Skeletal muscle cell (primary cell): ENCODE data around the gene CYP2J2.
"Not testable (repeated sequence)": the region's sequence is repeated elsewhere in the genome, so short reads cannot be mapped to it uniquely, and the experiment has no call there.

ENCODE experiments used
- DNase-seq: peaks from one replicate; pipeline ENCODE4 v3.0.0-alpha.2; 2010; ENCODE audit warnings: low read depth
- H3K4me3 ChIP-seq: 2 replicates; pipeline ENCODE4 v1.5.1; 2011; ENCODE audit warnings: low read depth, mild to moderate bottlenecking, control low read depth, low read length, moderate library complexity

The CYP2J2 gene, protein sequence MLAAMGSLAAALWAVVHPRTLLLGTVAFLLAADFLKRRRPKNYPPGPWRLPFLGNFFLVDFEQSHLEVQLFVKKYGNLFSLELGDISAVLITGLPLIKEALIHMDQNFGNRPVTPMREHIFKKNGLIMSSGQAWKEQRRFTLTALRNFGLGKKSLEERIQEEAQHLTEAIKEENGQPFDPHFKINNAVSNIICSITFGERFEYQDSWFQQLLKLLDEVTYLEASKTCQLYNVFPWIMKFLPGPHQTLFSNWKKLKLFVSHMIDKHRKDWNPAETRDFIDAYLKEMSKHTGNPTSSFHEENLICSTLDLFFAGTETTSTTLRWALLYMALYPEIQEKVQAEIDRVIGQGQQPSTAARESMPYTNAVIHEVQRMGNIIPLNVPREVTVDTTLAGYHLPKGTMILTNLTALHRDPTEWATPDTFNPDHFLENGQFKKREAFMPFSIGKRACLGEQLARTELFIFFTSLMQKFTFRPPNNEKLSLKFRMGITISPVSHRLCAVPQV

DNA sequence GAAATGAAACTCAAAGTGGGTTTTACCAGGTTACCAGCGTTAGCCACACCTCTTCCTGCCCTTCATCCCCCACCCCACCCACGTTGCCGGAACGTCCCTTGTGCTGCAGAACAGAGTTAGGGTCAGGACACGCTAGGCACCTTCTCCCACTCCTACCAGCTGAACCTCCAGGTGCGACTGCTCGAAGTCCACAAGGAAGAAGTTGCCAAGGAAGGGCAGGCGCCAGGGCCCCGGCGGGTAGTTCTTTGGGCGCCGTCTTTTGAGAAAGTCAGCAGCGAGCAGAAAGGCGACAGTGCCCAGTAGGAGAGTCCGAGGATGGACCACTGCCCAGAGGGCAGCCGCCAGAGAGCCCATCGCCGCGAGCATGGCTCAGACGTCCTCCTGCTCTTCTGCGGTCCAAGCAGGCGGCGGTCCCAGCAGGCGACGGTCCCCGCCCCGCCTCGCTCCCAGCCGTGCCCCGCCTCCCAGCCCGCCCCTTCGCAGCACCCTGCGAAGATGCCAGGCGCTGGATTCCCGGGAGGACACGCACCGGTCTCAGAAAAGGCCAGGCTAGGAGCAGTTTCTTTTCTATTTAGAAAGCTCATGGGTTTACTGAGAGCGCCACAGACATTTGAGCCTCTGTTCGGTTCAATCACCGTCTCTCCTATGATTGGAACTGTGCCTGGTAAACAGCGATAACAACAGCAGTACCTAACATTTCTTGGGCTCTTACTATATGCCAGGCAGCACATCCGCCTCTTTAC lies at the start of gene CYP2J2:
Gene CYP2J2, minus strand, starts transcription at position 393 of the 743 bp plus-strand sequence. Its CDS starts 27 bp downstream, at position 366.
- DNase-seq: no peak
- H3K4me3 ChIP-seq: peak within 1 kb of the TSS; percentile 56

DNA sequence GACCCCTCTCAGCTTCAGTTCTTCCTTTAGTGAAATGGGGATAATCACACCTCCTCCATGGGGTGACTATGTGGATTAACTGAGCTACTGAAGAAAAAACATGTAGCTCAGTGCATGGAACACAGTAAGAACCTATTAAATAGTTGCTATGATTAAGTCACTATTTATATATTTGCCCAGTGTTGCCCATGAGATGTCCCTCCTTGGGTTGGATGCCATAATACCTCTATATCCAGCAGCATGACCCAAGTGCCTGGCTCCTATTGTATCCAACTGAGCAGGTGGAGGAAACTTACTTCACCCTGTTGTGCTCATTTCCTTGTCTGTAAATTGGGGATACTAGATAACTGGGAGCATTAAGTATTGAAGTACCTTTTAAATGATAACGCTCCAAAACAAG lies 47.1 kb upstream of the CYP2J2 start:
- no peak for DNase-seq
- no peak overlapping the region for H3K4me3 ChIP-seq

DNA sequence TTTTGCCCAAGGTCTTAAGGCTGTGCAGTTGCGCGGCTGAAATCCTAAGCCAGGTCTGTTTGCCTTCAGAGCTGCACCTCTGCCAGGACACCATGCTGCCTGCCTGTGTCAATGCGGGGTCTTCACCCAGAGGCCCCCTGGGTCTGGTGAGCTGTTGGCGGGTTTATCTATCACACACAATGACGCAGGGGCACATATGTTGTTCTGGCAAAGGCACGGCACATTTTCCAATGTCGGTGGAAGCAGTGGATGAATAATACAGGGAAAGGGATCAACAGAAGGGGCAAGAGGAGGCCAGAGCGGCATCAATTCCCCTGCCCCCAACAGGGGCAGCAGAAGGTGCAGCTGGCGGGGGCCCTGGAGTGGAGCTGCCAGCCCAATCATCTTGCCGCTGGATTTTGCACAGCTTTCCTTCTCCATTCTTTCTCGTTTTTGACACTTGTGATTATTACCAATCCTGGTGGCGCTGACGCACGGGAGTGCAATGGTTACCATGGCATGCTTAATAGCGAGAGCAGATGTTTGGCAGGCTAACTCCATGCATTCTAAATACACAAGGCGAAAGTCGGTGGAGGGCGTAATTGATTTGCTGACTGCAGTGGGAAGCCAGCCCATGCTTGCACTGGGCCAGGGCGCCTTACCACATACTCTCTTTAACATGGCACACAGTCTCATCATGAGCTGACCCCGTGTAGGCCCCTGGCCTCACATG lies 45.8 kb upstream of the CYP2J2 start:
- DNase-seq: no peak
- no peak overlapping the region for H3K4me3 ChIP-seq

DNA sequence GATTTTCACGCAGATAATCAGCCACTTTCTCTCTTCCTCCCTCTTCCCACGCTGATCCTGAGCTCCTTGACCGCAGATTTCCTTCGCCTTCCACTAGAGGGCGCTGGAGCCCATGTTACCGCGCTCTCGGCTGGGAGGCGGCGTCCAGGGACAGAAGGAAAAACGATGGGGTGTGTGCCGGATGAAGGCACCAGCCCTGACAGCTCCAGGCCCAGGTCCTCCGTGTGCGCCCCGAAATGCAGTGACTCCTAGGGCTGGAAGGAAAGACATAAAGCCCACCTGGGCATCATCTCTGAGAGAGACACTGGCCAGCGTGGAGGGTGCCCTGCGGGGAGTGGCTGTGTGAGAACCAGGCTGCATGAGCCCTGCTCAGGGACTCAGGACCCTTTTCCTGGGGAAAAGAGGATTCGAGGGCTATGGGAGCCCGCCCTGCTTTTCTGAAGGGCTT lies 44.9 kb upstream of the CYP2J2 start:
- peak overlapping the region; percentile 15 for H3K4me3 ChIP-seq
- DNase-seq: no peak

DNA sequence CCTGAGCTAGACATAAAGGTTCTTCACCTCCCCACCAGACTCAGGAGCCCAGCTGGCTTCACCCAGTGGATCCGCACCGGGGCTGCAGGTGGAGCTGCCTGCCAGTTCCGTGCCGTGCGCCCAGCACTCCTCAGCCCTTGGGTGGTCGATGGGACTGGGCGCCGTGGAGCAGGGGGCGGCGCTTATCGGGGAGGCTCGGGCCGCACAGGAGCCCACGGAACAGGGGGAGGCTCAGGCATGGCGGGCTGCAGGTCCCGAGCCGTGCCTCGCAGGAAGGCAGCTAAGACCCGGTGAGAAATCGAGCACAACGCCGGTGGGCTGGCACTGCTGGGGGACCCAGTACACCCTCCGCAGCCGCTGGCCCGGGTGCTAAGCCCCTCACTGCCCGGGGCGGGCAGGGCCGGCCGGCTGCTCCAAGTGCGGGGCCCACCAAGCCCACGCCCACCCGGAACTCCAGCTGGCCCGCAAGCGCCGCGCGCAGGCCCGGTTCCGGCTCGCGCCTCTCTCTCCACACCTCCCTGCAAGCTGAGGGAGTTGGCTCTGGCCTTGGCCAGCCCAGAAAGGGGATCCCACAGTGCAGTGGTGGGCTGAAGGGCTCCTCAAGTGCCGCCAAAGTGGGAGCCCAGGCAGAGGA lies 43.1 kb upstream of the CYP2J2 start:
- DNase-seq, H3K4me3 ChIP-seq: not testable (repeated sequence)

DNA sequence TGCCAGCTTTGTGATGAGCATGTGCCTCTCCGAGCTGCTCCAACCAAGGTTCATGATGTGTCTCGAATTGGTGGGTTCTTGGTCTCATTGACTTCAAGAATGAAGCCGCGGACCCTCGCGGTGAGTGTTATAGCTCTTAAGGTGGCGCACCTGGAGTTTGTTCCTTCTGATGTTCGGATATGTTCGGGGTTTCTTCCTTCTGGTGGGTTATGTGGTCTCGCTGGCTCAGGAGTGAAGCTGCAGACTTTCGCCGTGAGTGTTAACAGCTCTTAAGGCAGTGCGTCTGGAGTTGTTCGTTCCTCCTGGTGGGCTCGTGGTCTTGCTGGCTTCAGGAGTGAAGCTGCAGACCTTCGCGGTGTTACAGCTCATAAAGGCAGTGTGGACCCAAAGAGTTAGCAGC lies 42.2 kb upstream of the CYP2J2 start:
- DNase-seq, H3K4me3 ChIP-seq: not testable (repeated sequence)

DNA sequence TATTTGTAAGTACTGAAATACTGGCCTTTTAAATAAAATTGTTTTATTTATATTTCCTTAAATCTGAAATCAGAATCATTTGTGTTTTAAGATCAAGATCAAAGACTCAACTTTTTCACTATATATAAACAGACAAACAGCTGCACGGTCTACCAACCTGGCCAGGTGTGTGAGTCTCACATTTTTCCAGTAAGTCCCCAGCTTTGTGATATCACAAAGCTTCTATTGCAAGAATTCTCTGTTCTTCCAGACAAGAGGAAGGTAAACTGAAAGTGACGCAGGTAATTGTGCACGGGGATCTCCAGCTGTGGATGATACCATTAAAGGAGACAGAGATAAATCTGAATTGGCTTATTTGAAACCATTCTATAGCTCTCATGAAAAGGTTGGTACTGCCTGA lies 41.2 kb upstream of the CYP2J2 start:
- no peak overlapping the region for H3K4me3 ChIP-seq
- no peak for DNase-seq

DNA sequence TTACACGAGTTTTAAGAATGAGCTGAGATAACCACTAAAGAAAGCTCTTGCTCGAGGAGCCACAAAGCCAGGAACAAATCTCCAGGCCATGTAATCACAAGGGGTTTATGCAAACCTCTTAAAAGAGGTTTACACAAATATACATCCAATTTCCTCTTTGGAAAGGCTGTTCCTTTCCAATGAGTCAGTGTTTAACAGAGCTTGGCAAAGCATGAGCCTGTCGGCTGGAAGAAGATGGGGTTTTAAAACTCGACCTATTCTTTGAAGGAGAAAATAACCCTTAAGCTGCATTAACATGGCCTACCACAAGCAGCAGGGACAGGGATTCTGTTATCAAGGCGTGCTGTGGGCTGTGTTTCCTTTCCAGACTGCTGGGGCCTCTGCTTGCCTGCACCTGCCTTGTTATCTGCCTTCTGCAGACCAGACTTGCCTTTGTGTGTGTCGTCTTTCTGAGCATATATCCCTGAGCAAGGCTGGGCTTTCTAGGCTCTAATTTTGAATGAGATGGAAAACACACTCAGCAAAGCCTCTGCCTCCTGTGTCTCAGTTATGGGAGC lies 40.6 kb upstream of the CYP2J2 start:
- no peak overlapping the region for H3K4me3 ChIP-seq
- DNase-seq: peak; percentile 68

DNA sequence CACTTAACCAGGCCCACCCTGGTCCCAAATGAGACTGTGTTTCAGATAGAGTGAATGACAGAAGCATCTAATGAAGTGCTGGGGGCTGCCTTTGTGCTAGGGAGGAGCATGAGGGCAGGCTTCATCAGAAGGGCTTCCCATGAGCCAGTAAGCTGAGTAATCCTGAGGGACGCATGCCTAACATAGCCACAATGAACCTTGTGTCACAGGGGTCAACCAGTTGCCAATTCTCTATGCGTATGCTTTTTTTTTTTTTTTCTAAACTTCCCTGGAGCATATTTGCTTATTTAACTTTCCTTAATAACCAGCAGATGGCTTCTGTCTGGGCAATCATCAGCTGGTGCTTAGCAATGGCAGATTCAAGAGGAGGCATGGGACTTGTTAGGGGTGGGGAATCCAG lies 25.5 kb upstream of the CYP2J2 start:
- no peak for DNase-seq
- H3K4me3 ChIP-seq: no peak overlapping the region

DNA sequence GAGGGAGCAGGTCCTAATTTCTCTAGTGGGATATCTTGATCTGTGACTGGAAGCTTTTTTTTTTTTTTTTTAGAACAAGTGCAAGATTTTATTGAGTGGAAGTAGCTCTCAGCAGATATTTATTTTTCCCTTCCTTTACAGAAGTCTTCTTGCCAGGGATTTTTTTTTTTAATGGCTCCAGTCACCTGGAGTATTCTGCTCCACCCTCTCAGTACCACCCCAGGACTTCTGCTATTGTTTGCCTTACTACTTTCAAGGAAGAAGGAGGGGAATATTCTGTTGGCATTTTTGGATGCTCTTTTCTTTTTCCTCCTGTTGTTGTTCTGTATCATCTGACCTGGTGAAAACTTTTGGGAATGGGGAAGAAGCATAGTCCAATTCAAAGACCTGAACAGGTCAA lies 23.1 kb upstream of the CYP2J2 start:
- DNase-seq: no peak
- H3K4me3 ChIP-seq: no peak overlapping the region

DNA sequence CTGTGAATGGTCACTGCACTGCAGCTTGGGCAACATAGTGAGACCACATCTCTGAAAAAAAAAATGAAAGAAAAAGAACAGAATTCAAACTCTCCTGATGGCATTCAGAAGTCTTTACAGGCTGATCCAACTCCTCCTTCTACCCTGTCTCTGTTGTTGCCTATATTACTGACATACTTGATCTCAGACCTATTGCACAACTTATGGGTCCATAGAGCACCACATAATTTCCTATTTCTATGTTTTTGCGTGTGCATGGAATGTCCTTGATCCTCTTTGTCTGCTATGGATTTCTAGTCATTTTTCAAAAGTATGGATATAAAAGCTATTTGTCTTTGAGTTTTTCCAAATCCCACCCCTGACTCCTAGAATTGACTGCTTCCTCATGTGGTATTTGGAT lies 22.4 kb upstream of the CYP2J2 start:
- H3K4me3 ChIP-seq: no peak overlapping the region
- no peak for DNase-seq

DNA sequence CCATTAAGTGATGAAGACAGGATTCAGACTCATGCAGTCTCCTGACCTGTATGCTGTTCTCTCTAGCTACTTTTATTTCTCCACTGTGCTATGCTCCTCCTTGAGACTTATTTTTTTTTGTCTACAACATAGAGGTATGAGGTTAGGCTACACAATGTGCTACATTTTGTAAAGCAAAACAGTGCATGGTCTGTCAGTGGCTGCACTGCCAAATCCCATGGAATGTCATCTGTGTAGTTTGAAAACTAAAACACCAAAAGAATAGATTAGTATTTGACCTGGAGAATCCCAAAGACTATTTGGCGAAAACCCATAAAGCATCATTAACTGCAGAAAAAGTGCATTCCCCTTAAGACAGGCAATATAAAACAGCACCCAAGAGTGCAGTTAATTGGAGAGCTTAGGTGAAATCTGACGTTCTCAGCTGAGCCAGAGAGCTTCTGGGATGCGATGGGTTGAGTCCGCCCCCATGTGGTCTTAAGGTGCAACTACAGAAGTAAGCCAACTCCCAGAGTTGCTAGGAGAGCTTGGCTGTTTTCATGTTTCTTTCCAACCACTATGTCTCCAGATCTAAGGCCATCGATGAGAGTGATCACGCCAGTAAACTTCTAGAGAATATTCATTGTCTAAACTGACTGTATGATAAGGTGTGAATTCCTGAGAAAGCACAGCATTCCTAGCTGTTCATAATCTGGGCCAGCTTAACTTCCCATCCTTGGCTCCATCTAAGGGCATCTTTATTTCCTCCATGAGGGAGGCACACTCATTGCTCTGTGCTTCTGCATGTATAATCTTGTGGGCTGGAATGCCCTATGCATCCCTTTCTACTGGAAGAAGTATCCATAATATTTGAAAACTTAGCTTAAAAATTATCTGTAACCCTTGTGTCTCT lies 20.7 kb upstream of the CYP2J2 start:
- DNase-seq: peak; percentile 21
- H3K4me3 ChIP-seq: no peak overlapping the region

DNA sequence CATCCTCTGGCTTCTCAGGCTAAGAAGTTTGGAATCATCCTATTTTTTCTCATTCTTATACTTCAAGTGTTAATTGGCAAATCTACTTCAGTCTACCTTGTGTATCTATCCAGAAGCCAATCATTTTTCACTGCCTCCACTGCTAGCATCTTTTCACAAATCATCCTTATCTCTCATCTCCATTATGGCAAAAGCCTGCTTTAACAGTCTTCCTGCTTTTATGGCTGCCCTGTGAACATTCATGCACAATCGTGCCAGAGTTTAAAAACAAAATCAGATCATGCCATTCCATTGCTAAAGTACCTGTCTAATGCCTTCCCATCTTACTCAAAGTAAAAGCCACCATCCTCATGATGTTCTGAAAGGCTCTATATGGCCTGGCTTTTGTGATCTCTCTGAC lies 19.2 kb upstream of the CYP2J2 start:
- no peak overlapping the region for H3K4me3 ChIP-seq
- no peak for DNase-seq

DNA sequence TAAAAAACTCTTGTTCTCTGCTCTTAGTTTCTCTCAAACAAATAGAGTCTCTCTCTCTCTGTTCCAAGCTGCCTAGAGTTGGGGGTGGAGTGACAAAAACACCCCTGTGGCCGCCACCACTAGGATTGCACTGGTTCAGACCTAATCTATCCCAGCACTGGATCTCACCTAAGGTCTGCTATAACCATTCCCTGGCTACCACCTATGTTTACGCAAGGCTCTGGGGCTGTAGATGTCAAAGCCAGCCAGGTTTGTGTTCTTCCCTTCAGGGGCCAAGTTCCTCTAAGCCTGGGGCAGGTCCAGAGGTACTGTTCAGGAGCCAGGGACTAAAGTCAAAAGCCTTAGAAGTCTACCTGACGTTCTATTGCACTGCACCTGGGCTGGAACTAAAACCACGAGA lies 12.8 kb upstream of the CYP2J2 start:
- H3K4me3 ChIP-seq: no peak overlapping the region
- no peak for DNase-seq

DNA sequence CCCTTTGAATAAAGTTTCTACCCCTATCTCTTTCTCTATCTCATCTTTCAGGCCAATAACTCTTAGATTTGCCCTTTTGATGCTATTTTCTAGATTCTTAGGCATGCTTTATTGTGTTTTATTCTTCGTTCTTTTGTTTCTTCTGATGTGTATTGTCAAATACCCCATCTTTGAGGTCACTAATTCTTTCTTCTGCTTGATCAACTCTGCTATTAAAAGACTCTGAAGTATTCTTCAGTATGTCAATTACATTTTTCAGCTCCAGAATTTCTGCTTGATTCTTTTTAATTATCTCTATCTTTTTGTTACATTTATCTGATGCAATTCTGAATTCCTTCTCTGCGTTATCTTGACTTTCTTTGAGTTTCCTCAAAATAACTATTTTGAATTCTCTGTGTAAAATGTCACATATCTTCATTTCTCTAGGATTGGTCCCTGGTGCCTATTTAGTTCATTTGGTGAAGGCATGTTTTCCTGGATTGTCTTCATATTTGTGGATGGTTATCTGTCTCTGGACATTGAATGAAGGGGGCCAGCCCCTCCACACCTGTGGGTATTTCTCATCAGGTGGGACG lies 11.2 kb upstream of the CYP2J2 start:
- no peak overlapping the region for H3K4me3 ChIP-seq
- no peak for DNase-seq

DNA sequence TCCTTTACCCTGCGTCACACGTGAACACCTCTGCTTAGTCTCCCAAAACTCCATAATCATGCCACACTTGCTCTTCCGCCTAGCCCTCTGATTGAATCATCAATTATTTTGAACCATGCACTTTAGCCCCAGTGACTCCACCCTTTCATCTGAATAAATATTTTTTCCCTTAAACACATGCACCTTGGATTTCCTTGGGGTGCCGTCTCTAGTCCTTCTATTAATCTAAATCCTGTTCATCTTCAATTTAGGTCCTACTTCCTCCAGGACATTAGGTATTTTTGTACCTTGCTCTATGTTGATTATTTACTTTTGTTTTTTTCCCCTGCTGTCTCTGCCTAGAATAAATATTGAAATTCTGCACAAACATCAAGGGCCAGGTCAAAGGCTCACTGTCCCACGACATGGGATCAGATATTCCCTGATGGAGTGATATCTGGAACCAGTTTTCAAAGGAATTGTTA lies 9.8 kb upstream of the CYP2J2 start:
- no peak for DNase-seq

DNA sequence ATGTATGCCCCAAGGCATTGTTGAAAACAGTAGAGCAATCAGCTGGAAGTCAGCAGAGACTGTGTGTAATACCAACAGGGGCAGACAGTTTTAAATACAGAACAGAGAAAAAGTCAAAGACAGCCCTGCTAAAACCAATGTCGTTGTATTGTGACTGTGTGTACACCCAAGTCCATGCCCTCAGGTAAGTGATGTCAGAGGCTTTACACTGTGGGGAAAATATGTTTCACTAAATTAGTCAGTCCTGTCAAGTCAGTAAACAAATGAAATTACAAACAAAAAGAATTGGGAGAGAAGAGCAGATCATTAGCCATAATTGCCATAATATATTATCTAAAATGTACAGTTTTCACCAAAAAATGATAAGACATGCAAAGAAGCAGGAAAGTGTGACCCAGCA lies 2.4 kb upstream of the CYP2J2 start:
- H3K4me3 ChIP-seq: no peak overlapping the region
- DNase-seq: no peak

More for the DNA sequence above, 9.8 kb upstream of the CYP2J2 start:
- no peak overlapping the region for H3K4me3 ChIP-seq

DNA sequence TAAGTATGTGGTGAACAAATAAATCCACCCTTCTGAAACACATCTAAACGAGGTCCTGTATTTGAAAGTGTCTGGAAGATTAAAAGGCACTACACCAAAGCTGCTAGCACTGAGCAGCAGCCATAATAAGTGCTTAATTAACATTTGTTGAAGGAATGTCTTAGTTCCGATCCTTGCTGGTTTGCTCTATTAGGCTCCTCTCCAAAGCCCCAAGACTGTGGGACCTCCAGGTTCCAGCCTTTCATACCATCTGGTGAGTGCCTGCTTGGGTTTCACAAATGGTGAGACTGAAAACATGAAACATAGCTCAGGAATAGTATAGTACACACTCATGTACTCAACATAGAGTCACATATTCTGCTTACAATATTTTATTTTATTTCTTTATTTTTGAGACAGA lies 640 bp upstream of the CYP2J2 start:
- H3K4me3 ChIP-seq: no peak overlapping the region
- DNase-seq: no peak
